Measurements from ENCODE around the gene TRIM33. TPM values are rescaled to one million over a fixed set of nuclear protein-coding genes. Genes with fewer than 3 reads are reported as not detected.

TRIM33 gene
- total and polyA plus RNA-seq, 2 of the 8 experiments (the other 6 are each of a cell fraction or from before 2014, with no cell fraction given) = 17.1 to 52.3 TPM

- Histone ChIP-seq H3K36me3 (ENCODE audit: control insufficient read depth in 2 of 4, insufficient read depth in 4 of 4, low read length in 3 of 4) (no peaks in the 10 kb centered on the region), H3K23ac (ENCODE audit: insufficient read length) (no peak overlapping the region), H4K91ac (replicated peaks; ENCODE audit: insufficient read length, low read length) (no peak overlapping the region), H3K4me3 (ENCODE audit: extremely low read depth in 1 of 4, insufficient read depth in 2 of 4, low read depth in 3 of 4, low read length in 4 of 4) (no peak overlapping the region), H3K14ac (ENCODE audit: insufficient read length) (no peak overlapping the region), H4K5ac (ENCODE audit: insufficient read length, low read depth, low read length) (no peak overlapping the region), H2BK20ac (ENCODE audit: low read length) (no peak overlapping the region), H2AFZ (ENCODE audit: low read length) (no peak overlapping the region), H2AK5ac (ENCODE audit: low read depth, low read length) (no peak overlapping the region), H2BK120ac (replicated peaks; ENCODE audit: low read depth, low read length) (no peak overlapping the region), H2BK15ac (ENCODE audit: low read length) (no peak overlapping the region), H2BK5ac (ENCODE audit: low read depth, low read length) (no peak overlapping the region), H3K9ac (replicated peaks in 1 of 4; ENCODE audit: extremely low read depth in 1 of 4, low read depth in 3 of 4, low read length in 3 of 4) (no peak overlapping the region), H3K4ac (replicated peaks; ENCODE audit: insufficient read length, low read depth, low read length) (no peak overlapping the region), H3K79me2 (ENCODE audit: control insufficient read depth in 1 of 2, insufficient read depth in 2 of 2, low read length in 2 of 2) (no peaks in the 10 kb centered on the region), H3K9me3 (ENCODE audit: insufficient read depth in 2 of 2, low read depth in 1 of 2, low read length in 1 of 2) (no peaks in the 10 kb centered on the region), H2BK12ac (ENCODE audit: low read depth, low read length) (no peak overlapping the region), H3K18ac (ENCODE audit: extremely low read depth, low read length) (no peak overlapping the region), H4K8ac (ENCODE audit: extremely low read depth, insufficient read depth, low read length) (no peak overlapping the region), H3K79me1 (ENCODE audit: low read depth, low read length) (no peaks in the 10 kb centered on the region), H3K27me3 (replicated peaks in 1 of 4; ENCODE audit: control insufficient read depth in 3 of 4, extremely low read depth in 1 of 4, insufficient read depth in 3 of 4, low read length in 3 of 4) (no peaks in the 10 kb centered on the region), H3K27ac (ENCODE audit: low read depth, low read length) (no peak overlapping the region), H3K4me2 (ENCODE audit: insufficient read depth in 1 of 2, low read depth in 2 of 2, low read length in 2 of 2) (no peak overlapping the region), H4K20me1 (replicated peaks in 1 of 2; ENCODE audit: control insufficient read depth in 1 of 2, insufficient read depth in 2 of 2, low read length in 2 of 2) (no peaks in the 10 kb centered on the region), H3K23me2 (ENCODE audit: low read depth, low read length) (no peaks in the 10 kb centered on the region), H3K56ac (replicated peaks; ENCODE audit: insufficient read length, low read depth, low read length) (no peak overlapping the region), H3K4me1 (replicated peaks in 1 of 4; ENCODE audit: control insufficient read depth in 3 of 4, insufficient read depth in 4 of 4, low read length in 3 of 4) (no peaks in the 10 kb centered on the region)
- CTCF ChIA-PET (ENCODE audit: partially characterized antibody) = interaction anchor here (0.6 to 1.2 kb wide), 2 partner anchors 349 to 417 kb away, joined by 3 read pairs; no protein-coding TSS in a partner anchor
- TF ChIP-seq POU5F1 (IDR thresholded peaks at IDR 0.05; ENCODE audit: low read depth, low read length) = no peak
- DNase-seq (ENCODE audit: low read depth in 1 of 2, low spot score in 2 of 2) = no peak
- POLR2A ChIA-PET (ENCODE audit: partially characterized antibody) = no interaction called here
- no peak for FAIRE-seq
- 86% methylated on average over 1 of the region's 1 CpG; no CpG with 5 or more reads in 1 of the 2 experiments for WGBS, 2 experiments (ENCODE audit: extremely low coverage in 1 of 2, insufficient coverage in 1 of 2, insufficient read length in 1 of 2, insufficient replicate concordance in 2 of 2, low coverage in 1 of 2, low lambda C conversion rate in 2 of 2, missing lambda C conversion rate in 1 of 2)
Measured at GRCh38 chr1:114545315-114545714, 34.3 kb upstream of the TRIM33 start.
